Liver (tissue), 9 donors: ENCODE results near the gene DGKH. TPM values are rescaled to one million over a fixed set of nuclear protein-coding genes. Genes with fewer than 3 reads are reported as not detected.

Source experiments
- DNase-seq: peaks from one replicate; pipeline ENCODE4 v3.0.0-alpha.2; 2017; ENCODE audit warnings: low spot score
- H3K27ac ChIP-seq, 2 donors: one replicate each; pipeline ENCODE4 v1.7.0; 2013; ENCODE audit warnings: inconsistent platforms in 2 of 2, low read length in 2 of 2, control low read depth in 1 of 2, low read depth in 1 of 2, mild to moderate bottlenecking in 1 of 2
- H3K27me3 ChIP-seq, 4 donors: one replicate each; pipeline versions ENCODE4 v1.6.1 to v1.7.0; 2013; ENCODE audit warnings: low read length in 3 of 4, inconsistent platforms in 1 of 4, mild to moderate bottlenecking in 1 of 4, moderate library complexity in 1 of 4; ENCODE audit not compliant: control insufficient read depth in 4 of 4, insufficient read depth in 4 of 4
- H3K36me3 ChIP-seq, 4 donors: one replicate each; pipeline versions ENCODE4 v1.6.1 to v1.7.0; 2013; ENCODE audit warnings: low read length in 3 of 4, mild to moderate bottlenecking in 3 of 4, low read depth in 1 of 4, moderate library complexity in 1 of 4; ENCODE audit not compliant: control insufficient read depth in 4 of 4, insufficient read depth in 3 of 4
- H3K4me1 ChIP-seq, 4 donors: one replicate each; pipeline versions ENCODE4 v1.6.1 to v1.7.0; 2013; ENCODE audit warnings: low read length in 3 of 4, mild to moderate bottlenecking in 3 of 4, moderate library complexity in 1 of 4; ENCODE audit not compliant: control insufficient read depth in 4 of 4, insufficient read depth in 4 of 4
- H3K4me3 ChIP-seq, 3 donors: one replicate each; pipeline versions ENCODE4 v1.6.1 to v1.7.0; 2013; ENCODE audit warnings: low read length in 3 of 3, control low read depth in 1 of 3, low read depth in 1 of 3, mild to moderate bottlenecking in 1 of 3
- H3K9ac ChIP-seq, 2 donors: one replicate each; pipeline ENCODE4 v1.7.0; 2013; ENCODE audit warnings: low read length in 2 of 2, mild to moderate bottlenecking in 2 of 2, moderate library complexity in 2 of 2, control low read depth in 1 of 2, low read depth in 1 of 2
- H3K9me3 ChIP-seq, 4 donors: one replicate each; pipeline versions ENCODE4 v1.6.1 to v1.7.0; 2013; ENCODE audit warnings: low read length in 3 of 4; ENCODE audit not compliant: control insufficient read depth in 4 of 4
- ATF3 ChIP-seq: IDR thresholded peaks from 2 replicates; pipeline ENCODE4 v1.6.1; 2016; ENCODE audit warnings: antibody characterized with exemption
- EGR1 ChIP-seq, 2 donors: IDR thresholded peaks; 2 replicates each; pipeline ENCODE4 v1.6.1; 2016 to 2018; ENCODE audit warnings: antibody characterized with exemption in 2 of 2, low read depth in 2 of 2
- FOXA1 ChIP-seq: IDR thresholded peaks from 2 replicates; pipeline ENCODE4 v1.6.1; 2016; ENCODE audit warnings: antibody characterized with exemption
- FOXA2 ChIP-seq: IDR thresholded peaks from 2 replicates; pipeline ENCODE4 v1.6.1; 2016; ENCODE audit warnings: antibody characterized with exemption
- GABPA ChIP-seq, 2 donors: IDR thresholded peaks in 1 of 2; conservative IDR thresholded peaks in 1 of 2; 2 replicates each; pipeline ENCODE4 v1.6.1; 2016; ENCODE audit warnings: antibody characterized with exemption in 2 of 2, mild to moderate bottlenecking in 1 of 2, moderate library complexity in 1 of 2
- HNF4A ChIP-seq, 2 donors: conservative IDR thresholded peaks; 2 replicates each; pipeline ENCODE4 v1.6.1; 2016; ENCODE audit warnings: antibody characterized with exemption in 2 of 2, mild to moderate bottlenecking in 2 of 2
- HNF4G ChIP-seq: IDR thresholded peaks from 2 replicates; pipeline ENCODE4 v1.6.1; 2016; ENCODE audit warnings: antibody characterized with exemption
- JUND ChIP-seq, 2 donors: IDR thresholded peaks; 2 replicates each; pipeline ENCODE4 v1.6.1; 2016; ENCODE audit warnings: antibody characterized with exemption in 2 of 2
- NR2F2 ChIP-seq: IDR thresholded peaks from 2 replicates; pipeline ENCODE4 v1.6.1; 2016; ENCODE audit warnings: antibody characterized with exemption
- RAD21 ChIP-seq, 2 donors: IDR thresholded peaks; 2 replicates each; pipeline ENCODE4 v1.6.1; 2016; ENCODE audit warnings: antibody characterized with exemption in 2 of 2, mild to moderate bottlenecking in 2 of 2
- RXRA ChIP-seq, 2 donors: IDR thresholded peaks; 2 replicates each; pipeline ENCODE4 v1.6.1; 2017 to 2018; ENCODE audit warnings: antibody characterized with exemption in 2 of 2, mild to moderate bottlenecking in 1 of 2
- SP1 ChIP-seq: IDR thresholded peaks from 2 replicates; pipeline ENCODE4 v1.6.1; 2018; ENCODE audit warnings: antibody characterized with exemption, mild to moderate bottlenecking
- TAF1 ChIP-seq: conservative IDR thresholded peaks from 2 replicates; pipeline ENCODE4 v1.6.1; 2016; ENCODE audit warnings: antibody characterized with exemption, mild to moderate bottlenecking
- YY1 ChIP-seq: IDR thresholded peaks from 2 replicates; pipeline ENCODE4 v1.6.1; 2016; ENCODE audit warnings: antibody characterized with exemption, mild to moderate bottlenecking
- ZBTB33 ChIP-seq: IDR thresholded peaks from 2 replicates; pipeline ENCODE4 v1.6.1; 2016; ENCODE audit warnings: antibody characterized with exemption
- WGBS: extraction: QIAGEN DNeasy Blood & Tissue Kit; methylation state at CpG from one replicate; pipeline ENCODE4 v1.1.7; 2013; 5-methylcytosine and 5-hydroxymethylcytosine counted together
- polyA plus RNA-seq, 2 donors: library from polyadenylated mRNA; stranded (reverse) in 1 of 2; unstranded in 1 of 2; fragments of 200-250 nt in 1 of 2; fragments of >200 nt in 1 of 2; fragmentation: Nextera tagmentation in 1 of 2; extraction: Ambion mirVana in 1 of 2; gene quantifications; one replicate each; pipeline versions ENCODE4 v1.2.1 to v1.2.3, GENCODE V29; 2013 to 2015
- total RNA-seq, 2 donors: library from RNA; depleted of rRNA; stranded (reverse); fragments of >200 nt; gene quantifications; one replicate each; pipeline ENCODE4 v1.2.3, GENCODE V29; 2014
- TF ChIP-seq, protein P1 (sequence below): fragments of 150-350 bp; IDR thresholded peaks from 2 replicates; pipeline ENCODE4 v1.5.1; 2017; ENCODE audit warnings: improper control_type of control experiment, low read depth, low read length; ENCODE audit not compliant: missing input control
- TF ChIP-seq, protein P2 (sequence below): IDR thresholded peaks from 2 replicates; pipeline ENCODE4 v1.6.1; 2016; ENCODE audit warnings: antibody characterized with exemption
- TF ChIP-seq, protein P3 (sequence below): IDR thresholded peaks from 2 replicates; pipeline ENCODE4 v1.6.1; 2016; ENCODE audit warnings: antibody characterized with exemption, mild to moderate bottlenecking
- donor health status: healthy.
- donor health status: healthy.
- donor health status: healthy.
- donor health status: healthy.
- donor health status: healthy.

DGKH gene
- total and polyA plus RNA-seq, 4 donors = 0.25 to 3.7 (median 0.97) TPM

GRCh38 chr13:42022796-42023493 is 25.5 kb upstream of the DGKH start:
- Histone ChIP-seq H3K4me1 (peaks cover 2 to 3% (median 2%) of the 10 kb centered on the region in 4 donors), H3K4me3 (no peak overlapping the region), H3K36me3 (no peaks in the 10 kb centered on the region), H3K9me3 (no peaks in the 10 kb centered on the region), H3K27ac (no peak overlapping the region), H3K9ac (no peak overlapping the region), H3K27me3 (no peaks in the 10 kb centered on the region)
- no peak for DNase-seq
- TF ChIP-seq JUND (IDR thresholded peaks at IDR 0.05) (no peak), SP1 (no peak), ATF3 (no peak), HNF4A (conservative IDR thresholded peaks at IDR 0.05) (no peak), YY1 (no peak), RAD21 (IDR thresholded peaks at IDR 0.05) (no peak), GABPA (IDR thresholded peaks at IDR 0.05 in 1 of 2, conservative IDR thresholded peaks at IDR 0.05 in 1 of 2) (no peak), HNF4G (no peak), EGR1 (IDR thresholded peaks at IDR 0.05; ENCODE audit: low read depth in 2 of 2) (no peak), ZBTB33 (no peak), NR2F2 (no peak), RXRA (IDR thresholded peaks at IDR 0.05) (no peak), FOXA1 (no peak), TAF1 (no peak), FOXA2 (no peak)
- TF ChIP-seq, protein P1, sequence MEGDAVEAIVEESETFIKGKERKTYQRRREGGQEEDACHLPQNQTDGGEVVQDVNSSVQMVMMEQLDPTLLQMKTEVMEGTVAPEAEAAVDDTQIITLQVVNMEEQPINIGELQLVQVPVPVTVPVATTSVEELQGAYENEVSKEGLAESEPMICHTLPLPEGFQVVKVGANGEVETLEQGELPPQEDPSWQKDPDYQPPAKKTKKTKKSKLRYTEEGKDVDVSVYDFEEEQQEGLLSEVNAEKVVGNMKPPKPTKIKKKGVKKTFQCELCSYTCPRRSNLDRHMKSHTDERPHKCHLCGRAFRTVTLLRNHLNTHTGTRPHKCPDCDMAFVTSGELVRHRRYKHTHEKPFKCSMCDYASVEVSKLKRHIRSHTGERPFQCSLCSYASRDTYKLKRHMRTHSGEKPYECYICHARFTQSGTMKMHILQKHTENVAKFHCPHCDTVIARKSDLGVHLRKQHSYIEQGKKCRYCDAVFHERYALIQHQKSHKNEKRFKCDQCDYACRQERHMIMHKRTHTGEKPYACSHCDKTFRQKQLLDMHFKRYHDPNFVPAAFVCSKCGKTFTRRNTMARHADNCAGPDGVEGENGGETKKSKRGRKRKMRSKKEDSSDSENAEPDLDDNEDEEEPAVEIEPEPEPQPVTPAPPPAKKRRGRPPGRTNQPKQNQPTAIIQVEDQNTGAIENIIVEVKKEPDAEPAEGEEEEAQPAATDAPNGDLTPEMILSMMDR = no peak
- TF ChIP-seq, protein P2, sequence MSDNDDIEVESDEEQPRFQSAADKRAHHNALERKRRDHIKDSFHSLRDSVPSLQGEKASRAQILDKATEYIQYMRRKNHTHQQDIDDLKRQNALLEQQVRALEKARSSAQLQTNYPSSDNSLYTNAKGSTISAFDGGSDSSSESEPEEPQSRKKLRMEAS = no peak
- TF ChIP-seq, protein P3, sequence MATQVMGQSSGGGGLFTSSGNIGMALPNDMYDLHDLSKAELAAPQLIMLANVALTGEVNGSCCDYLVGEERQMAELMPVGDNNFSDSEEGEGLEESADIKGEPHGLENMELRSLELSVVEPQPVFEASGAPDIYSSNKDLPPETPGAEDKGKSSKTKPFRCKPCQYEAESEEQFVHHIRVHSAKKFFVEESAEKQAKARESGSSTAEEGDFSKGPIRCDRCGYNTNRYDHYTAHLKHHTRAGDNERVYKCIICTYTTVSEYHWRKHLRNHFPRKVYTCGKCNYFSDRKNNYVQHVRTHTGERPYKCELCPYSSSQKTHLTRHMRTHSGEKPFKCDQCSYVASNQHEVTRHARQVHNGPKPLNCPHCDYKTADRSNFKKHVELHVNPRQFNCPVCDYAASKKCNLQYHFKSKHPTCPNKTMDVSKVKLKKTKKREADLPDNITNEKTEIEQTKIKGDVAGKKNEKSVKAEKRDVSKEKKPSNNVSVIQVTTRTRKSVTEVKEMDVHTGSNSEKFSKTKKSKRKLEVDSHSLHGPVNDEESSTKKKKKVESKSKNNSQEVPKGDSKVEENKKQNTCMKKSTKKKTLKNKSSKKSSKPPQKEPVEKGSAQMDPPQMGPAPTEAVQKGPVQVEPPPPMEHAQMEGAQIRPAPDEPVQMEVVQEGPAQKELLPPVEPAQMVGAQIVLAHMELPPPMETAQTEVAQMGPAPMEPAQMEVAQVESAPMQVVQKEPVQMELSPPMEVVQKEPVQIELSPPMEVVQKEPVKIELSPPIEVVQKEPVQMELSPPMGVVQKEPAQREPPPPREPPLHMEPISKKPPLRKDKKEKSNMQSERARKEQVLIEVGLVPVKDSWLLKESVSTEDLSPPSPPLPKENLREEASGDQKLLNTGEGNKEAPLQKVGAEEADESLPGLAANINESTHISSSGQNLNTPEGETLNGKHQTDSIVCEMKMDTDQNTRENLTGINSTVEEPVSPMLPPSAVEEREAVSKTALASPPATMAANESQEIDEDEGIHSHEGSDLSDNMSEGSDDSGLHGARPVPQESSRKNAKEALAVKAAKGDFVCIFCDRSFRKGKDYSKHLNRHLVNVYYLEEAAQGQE = no peak
- 95% methylated on average over 2 of the region's 2 CpGs for WGBS
